Stomach smooth muscle (tissue), 2 donors: ENCODE measurements around the gene FAM149B1.

Experiments
- H3K27ac ChIP-seq: one replicate; pipeline ENCODE4 v1.7.0; 2013; ENCODE audit warnings: mild to moderate bottlenecking, low read length, inconsistent platforms
- H3K27me3 ChIP-seq, 2 donors: one replicate each; pipeline ENCODE4 v1.7.0; 2013; ENCODE audit warnings: low read length in 2 of 2; ENCODE audit not compliant: insufficient read depth in 2 of 2, control insufficient read depth in 1 of 2
- H3K36me3 ChIP-seq, 2 donors: one replicate each; pipeline ENCODE4 v1.7.0; 2013; ENCODE audit warnings: low read length in 2 of 2; ENCODE audit not compliant: control insufficient read depth in 2 of 2, insufficient read depth in 2 of 2
- H3K4me1 ChIP-seq: one replicate; pipeline ENCODE4 v1.7.0; 2013; ENCODE audit warnings: low read length; ENCODE audit not compliant: control insufficient read depth, insufficient read depth
- H3K4me3 ChIP-seq, 2 donors: one replicate each; pipeline ENCODE4 v1.7.0; 2013; ENCODE audit warnings: low read length in 2 of 2
- H3K9ac ChIP-seq, 2 donors: one replicate each; pipeline ENCODE4 v1.7.0; 2013; ENCODE audit warnings: low read length in 2 of 2, mild to moderate bottlenecking in 1 of 2
- H3K9me3 ChIP-seq, 2 donors: one replicate each; pipeline ENCODE4 v1.7.0; 2013; ENCODE audit warnings: low read length in 2 of 2; ENCODE audit not compliant: control insufficient read depth in 2 of 2
- donor health status: healthy.
- donor health status: Pancreatic carcinoma.

FAM149B1 gene

DNA sequence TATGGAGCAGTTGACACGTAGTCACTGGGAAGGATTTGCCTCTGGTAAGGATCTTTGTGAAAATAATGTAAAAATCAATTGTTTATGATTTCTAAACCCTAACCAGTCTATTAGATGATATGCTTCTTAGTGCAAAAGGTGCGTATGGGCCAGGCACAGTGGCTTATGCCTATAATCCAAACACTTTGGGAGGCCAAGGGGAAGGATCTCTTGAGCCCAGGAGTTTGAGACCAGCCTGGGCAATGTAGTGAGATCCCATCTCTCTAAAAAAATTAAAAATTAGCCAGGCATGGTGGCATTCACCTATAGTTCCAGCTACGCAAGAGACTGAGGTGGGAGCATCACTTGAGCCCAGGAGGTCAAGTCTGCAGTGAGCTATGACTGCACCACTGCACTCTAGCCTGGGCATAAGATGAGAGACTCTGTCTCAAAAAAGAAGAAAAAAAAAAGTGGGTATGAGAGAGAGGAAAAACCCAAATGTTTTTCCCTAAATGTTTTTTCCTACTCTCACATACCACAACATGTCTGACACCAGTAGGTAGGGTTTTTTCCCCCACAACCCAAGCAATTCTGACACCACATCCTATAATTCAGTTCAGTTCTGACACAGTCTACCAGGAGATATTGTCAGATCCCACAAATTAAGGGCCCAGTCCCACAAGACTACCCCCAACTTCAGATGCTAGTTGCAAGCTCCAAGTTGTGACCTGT is 42.6 kb downstream of the FAM149B1 start:
- Histone ChIP-seq H3K4me1 (no peaks in the 10 kb centered on the region), H3K27ac (no peak overlapping the region), H3K9ac (no peak overlapping the region), H3K4me3 (no peak overlapping the region), H3K27me3 (no peaks in the 10 kb centered on the region), H3K36me3 (no peaks in the 10 kb centered on the region), H3K9me3 (no peaks in the 10 kb centered on the region)

GRCh38 chr10:73211106-73211811 is 43.3 kb downstream of the FAM149B1 start:
- Histone ChIP-seq H3K27me3 (no peaks in the 10 kb centered on the region), H3K36me3 (no peaks in the 10 kb centered on the region), H3K4me1 (no peaks in the 10 kb centered on the region), H3K9me3 (no peaks in the 10 kb centered on the region), H3K4me3 (no peak overlapping the region), H3K27ac (no peak overlapping the region), H3K9ac (no peak overlapping the region)

DNA sequence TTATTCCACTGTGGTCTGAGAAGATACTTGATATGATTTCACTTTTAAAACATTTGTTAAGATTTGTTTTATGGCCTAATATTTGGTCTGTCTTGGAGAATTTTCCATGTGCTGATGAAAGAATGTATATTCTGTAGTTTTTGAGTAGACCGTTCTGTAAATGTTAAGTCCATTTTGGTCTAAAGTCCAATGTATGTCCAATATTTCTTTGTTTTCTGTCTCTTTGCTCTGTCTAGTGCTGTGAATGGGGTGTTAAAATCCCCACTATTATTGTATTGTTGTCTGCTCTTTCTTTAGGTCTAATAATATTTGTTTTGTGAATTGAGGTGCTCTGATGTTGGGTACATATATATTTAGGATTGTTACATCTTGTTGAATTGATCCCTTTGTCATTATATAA is 47.8 kb downstream of the FAM149B1 start:
- peaks cover 12 to 20% of the 10 kb centered on the region in 2 donors for H3K36me3 ChIP-seq
- no peak overlapping the region for H3K4me3 ChIP-seq
- H3K9me3 ChIP-seq = no peaks in the 10 kb centered on the region
- no peak overlapping the region for H3K9ac ChIP-seq
- no peaks in the 10 kb centered on the region for H3K4me1 ChIP-seq
- no peak overlapping the region for H3K27ac ChIP-seq
- H3K27me3 ChIP-seq = no peaks in the 10 kb centered on the region

DNA sequence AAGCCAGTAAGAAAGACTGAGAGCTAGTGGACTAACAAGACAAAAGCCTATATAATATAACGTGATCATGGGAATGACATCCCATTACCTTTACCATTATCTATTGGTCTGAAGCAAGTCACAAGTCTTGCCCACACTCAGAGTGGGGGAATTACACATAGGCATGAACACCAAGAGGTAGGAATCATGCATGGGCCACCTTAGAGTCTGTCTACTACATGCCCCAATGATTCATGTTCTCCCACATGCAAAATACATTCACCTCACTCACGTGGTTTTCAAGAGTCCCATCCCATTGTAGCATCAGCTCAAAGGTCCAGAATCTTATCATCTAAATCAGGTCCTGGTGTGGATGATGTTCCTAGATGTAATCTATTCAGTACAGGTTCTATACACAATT is 49.7 kb downstream of the FAM149B1 start:
- Histone ChIP-seq H3K36me3 (peaks cover 12 to 20% of the 10 kb centered on the region in 2 donors), H3K27me3 (no peaks in the 10 kb centered on the region), H3K4me3 (no peak overlapping the region), H3K9ac (no peak overlapping the region), H3K4me1 (no peaks in the 10 kb centered on the region), H3K27ac (no peak overlapping the region), H3K9me3 (no peaks in the 10 kb centered on the region)

- H3K4me3 ChIP-seq = no peak overlapping the region
- H3K27ac ChIP-seq = no peak overlapping the region
- no peak overlapping the region for H3K9ac ChIP-seq
- H3K9me3 ChIP-seq = no peaks in the 10 kb centered on the region
- H3K4me1 ChIP-seq = no peaks in the 10 kb centered on the region
- peaks cover 12 to 20% of the 10 kb centered on the region in 2 donors for H3K36me3 ChIP-seq
- H3K27me3 ChIP-seq = no peaks in the 10 kb centered on the region
Observed at GRCh38 chr10:73218431-73219191, 50.7 kb downstream of the FAM149B1 start.

- no peak overlapping the region for H3K4me3 ChIP-seq
- peaks cover 12 to 20% of the 10 kb centered on the region in 2 donors for H3K36me3 ChIP-seq
- H3K4me1 ChIP-seq = no peaks in the 10 kb centered on the region
- H3K27ac ChIP-seq = no peak overlapping the region
- H3K27me3 ChIP-seq = no peaks in the 10 kb centered on the region
- no peaks in the 10 kb centered on the region for H3K9me3 ChIP-seq
- no peak overlapping the region for H3K9ac ChIP-seq
Observed at GRCh38 chr10:73219384-73219783, 51.5 kb downstream of the FAM149B1 start.

- no peak overlapping the region for H3K9ac ChIP-seq
- peaks cover 12 to 20% of the 10 kb centered on the region in 2 donors for H3K36me3 ChIP-seq
- H3K27ac ChIP-seq = no peak overlapping the region
- H3K27me3 ChIP-seq = no peaks in the 10 kb centered on the region
- no peak overlapping the region for H3K4me3 ChIP-seq
- H3K4me1 ChIP-seq = no peaks in the 10 kb centered on the region
- H3K9me3 ChIP-seq = no peaks in the 10 kb centered on the region
Observed at GRCh38 chr10:73220989-73221388, 53.1 kb downstream of the FAM149B1 start.

DNA sequence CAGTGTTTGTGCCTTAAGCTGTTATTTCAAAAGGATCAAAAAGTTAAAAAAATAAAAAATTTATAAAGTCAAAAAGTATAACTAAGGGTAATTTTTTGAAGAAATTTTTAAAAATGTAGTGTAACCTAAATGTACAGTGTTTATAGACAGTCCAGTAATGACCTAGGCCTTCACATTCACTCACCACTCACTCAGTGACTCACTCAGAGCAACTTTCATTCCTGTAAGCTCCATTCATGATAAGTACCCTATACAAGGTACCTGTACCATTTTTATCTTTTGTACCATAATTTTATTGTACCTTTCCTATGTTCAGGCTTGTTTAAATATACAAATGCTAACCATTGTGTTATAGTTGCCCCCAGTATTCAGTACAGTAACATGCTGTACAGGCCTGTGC is 57.6 kb downstream of the FAM149B1 start:
- Histone ChIP-seq H3K4me1 (no peaks in the 10 kb centered on the region), H3K27ac (no peak overlapping the region), H3K27me3 (no peaks in the 10 kb centered on the region), H3K9ac (no peak overlapping the region), H3K36me3 (peaks cover 5% of the 10 kb centered on the region in 2 donors), H3K4me3 (no peak overlapping the region), H3K9me3 (no peaks in the 10 kb centered on the region)

GRCh38 chr10:73226663-73227062 is 58.7 kb downstream of the FAM149B1 start:
- Histone ChIP-seq H3K4me3 (no peak overlapping the region), H3K27me3 (no peaks in the 10 kb centered on the region), H3K36me3 (peaks cover 8 to 10% of the 10 kb centered on the region in 2 donors), H3K9me3 (no peaks in the 10 kb centered on the region), H3K9ac (no peak overlapping the region), H3K27ac (no peak overlapping the region), H3K4me1 (no peaks in the 10 kb centered on the region)

DNA sequence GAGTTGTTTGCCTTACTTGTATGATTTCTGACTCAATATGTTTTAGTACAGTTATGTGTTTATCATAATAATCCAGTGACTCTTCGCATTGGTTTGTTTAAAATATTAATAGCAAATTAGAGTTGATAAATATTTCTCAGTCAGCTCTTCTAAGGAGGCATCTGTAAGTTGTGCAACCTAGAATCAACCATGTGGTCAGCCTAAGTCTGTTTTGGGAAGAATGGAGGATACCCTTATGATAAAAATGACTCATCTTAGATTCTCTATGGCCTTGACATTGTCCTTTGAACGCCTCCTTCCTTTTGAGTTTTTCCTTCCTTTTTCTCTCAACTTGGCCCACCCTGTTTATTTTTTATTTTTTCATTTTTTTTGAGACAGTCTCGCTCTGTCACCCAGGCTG is 60.3 kb downstream of the FAM149B1 start:
- Histone ChIP-seq H3K4me3 (no peak overlapping the region), H3K4me1 (no peaks in the 10 kb centered on the region), H3K27me3 (no peaks in the 10 kb centered on the region), H3K27ac (no peak overlapping the region), H3K9ac (no peak overlapping the region), H3K9me3 (no peaks in the 10 kb centered on the region), H3K36me3 (peaks cover 10% of the 10 kb centered on the region in 2 donors)
